Measurements from ENCODE around the gene C12orf57.

The C12orf57 gene

GRCh38 chr12:6917491-6918231 is 26.2 kb upstream of the C12orf57 start:
- no peak for DNase-seq (ENCODE audit: low read depth)

DNA sequence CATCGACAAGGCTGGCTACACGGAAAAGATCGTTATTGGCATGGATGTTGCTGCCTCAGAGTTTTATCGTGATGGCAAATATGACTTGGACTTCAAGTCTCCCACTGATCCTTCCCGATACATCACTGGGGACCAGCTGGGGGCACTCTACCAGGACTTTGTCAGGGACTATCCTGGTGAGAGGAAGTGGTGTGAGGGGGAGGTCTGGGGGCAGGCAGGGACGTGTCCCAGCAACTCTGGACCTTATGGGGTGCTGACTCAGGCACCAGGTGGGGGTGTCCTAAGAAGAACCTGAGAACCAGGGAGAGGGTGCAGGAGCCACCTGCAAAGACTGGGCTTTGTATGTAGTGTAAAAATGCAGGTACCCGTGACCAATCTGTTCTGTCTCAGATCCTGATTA is 24.2 kb upstream of the C12orf57 start:
- DNase-seq (ENCODE audit: low read depth) = no peak

GRCh38 chr12:6921539-6921938 is 22.3 kb upstream of the C12orf57 start:
- no peak for DNase-seq (ENCODE audit: low read depth)

DNA sequence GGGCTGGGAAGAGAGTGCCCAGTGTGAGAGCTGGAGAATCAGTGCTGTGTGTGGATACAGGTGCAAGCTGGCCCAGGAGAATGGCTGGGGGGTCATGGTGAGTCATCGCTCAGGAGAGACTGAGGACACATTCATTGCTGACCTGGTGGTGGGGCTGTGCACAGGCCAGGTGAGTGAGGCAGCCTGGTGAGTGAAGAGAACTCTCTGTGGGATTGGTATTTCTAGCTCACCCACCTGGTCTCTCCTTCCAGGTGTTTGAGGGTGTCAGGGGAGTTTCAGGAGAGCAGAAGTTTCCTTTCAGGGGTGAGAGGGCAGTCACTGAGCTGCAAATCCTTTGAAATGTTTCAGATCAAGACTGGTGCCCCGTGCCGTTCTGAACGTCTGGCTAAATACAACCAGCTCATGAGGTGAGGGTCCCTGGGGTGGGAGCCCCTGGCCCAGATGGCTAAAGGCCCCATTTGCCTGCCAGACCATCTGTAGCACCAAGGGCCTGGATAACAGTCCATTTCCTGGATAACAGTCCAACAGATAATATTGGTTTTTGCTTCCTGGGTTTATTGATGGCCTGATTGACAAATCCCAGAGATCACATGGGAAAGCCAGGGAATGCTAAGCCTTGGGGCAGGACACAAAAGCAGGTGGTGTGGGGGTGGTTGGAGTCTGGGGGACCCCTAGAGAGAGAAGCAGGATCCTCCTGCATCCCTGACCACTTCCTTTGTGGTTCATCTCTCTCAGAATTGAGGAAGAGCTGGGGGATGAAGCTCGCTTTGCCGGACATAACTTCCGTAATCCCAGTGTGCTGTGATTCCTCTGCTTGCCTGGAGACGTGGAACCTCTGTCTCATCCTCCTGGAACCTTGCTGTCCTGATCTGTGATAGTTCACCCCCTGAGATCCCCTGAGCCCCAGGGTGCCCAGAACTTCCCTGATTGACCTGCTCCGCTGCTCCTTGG is 21.6 kb upstream of the C12orf57 start:
- DNase-seq (ENCODE audit: low read depth) = no peak

- DNase-seq (ENCODE audit: low read depth) = no peak
Observed at GRCh38 chr12:6923003-6923732, 20.7 kb upstream of the C12orf57 start.

- no peak for DNase-seq (ENCODE audit: low read depth)
Observed at GRCh38 chr12:6923851-6924250, 20.0 kb upstream of the C12orf57 start.

- DNase-seq (ENCODE audit: low read depth) = no peak
Observed at GRCh38 chr12:6925239-6925539, 18.6 kb upstream of the C12orf57 start.

- peak; percentile 89 for DNase-seq (ENCODE audit: low read depth)
Observed at GRCh38 chr12:6925540-6926279, 18.1 kb upstream of the C12orf57 start.

GRCh38 chr12:6927379-6928021 is 16.3 kb upstream of the C12orf57 start, which contains the start of gene ATN1:
Gene ATN1, plus strand, starts transcription at chr12:6927959. Its CDS starts 6,043 bp downstream, at chr12:6934002.
- peak; percentile 57 for DNase-seq (ENCODE audit: low read depth)

DNA sequence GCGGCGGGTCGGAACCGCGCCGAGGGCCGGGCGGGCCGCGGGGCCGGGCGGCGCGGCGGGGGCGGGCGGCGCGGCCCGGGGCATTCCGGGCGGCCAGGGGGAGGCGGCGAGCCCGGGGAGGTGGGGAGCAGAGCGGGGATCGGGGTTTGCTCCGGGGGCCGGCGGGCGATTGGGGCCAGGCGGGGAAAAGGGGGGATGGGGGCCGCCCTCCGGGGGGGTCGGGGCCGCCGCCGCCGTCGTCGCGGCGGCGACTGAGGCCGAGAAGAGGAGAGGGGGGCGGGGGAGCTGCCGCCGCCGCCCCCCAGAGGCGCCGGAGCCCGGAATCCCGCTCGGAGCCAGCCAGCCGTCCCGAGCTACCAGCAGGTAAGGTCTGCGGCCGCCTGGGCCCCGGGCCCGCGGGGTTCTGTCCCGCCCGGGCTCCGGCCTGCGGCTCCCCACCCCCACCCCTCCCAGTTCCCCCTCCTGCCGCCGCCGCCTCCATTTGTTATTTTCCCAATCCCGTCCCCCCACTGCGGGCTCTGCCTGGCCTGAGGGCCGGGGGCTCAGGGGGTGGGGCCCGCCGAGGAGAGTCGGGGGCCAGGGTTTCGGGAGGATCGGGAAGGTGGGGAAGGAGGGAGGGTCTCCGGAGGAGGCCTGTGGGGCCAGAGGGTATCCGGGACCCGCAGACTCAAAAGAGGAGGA is 15.7 kb upstream of the C12orf57 start:
- no peak for DNase-seq (ENCODE audit: low read depth)

DNA sequence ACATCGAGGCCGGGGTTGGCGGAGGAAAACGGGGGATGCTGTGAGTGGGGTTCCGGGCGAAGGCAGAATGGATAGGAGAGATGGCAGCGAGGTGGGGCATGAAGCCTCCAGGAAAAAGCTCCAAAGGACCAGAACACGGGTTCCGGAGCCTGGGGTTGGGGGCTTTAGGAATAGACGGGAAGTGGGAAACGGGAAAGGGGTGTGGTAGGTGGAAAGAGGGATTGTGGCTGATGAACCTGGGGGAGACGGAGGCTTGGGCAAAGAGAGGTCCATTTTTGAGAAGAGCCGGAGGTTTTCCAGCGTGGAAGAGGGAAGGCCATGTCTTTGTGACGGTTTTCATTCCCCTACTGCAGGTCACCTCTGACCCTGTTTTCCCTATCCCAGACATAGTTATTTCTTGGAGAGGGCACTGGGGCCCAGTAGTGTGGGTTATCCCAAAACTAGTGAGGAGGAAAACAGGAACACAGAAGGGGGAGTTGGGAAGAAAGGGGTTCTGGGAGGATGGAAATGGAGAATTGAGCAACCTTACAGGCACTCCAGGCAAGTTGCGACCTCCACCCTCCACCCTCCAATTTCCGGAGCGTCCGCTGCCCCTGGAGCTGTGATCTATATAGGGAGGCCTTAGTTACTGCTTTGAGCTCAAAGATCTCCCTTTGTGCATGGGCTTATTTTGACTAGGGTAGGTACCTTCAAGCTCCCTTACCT is 15.0 kb upstream of the C12orf57 start:
- no peak for DNase-seq (ENCODE audit: low read depth)

- DNase-seq (ENCODE audit: low read depth) = no peak
Observed at GRCh38 chr12:6929466-6930452, 14.1 kb upstream of the C12orf57 start.

- no peak for DNase-seq (ENCODE audit: low read depth)
Observed at GRCh38 chr12:6932766-6933165, 11.1 kb upstream of the C12orf57 start.

GRCh38 chr12:6934110-6934509 is 9.7 kb upstream of the C12orf57 start:
- no peak for DNase-seq (ENCODE audit: low read depth)

GRCh38 chr12:6935371-6936193 is 8.2 kb upstream of the C12orf57 start:
- no peak for DNase-seq (ENCODE audit: low read depth)

GRCh38 chr12:6936194-6936635 is 7.6 kb upstream of the C12orf57 start:
- DNase-seq (ENCODE audit: low read depth) = no peak

- no peak for DNase-seq (ENCODE audit: low read depth)
Observed at GRCh38 chr12:6936636-6937480, 7.0 kb upstream of the C12orf57 start.
